ENCODE data around the gene P2RY14. TPM values are rescaled to one million over a fixed set of nuclear protein-coding genes. Genes with fewer than 3 reads are reported as not detected.

Gene P2RY14
- total and polyA plus RNA-seq, 7 experiments from 2014 or later, result 0.11 to 5.7 (median 0.27) TPM; not detected in 2

DNA sequence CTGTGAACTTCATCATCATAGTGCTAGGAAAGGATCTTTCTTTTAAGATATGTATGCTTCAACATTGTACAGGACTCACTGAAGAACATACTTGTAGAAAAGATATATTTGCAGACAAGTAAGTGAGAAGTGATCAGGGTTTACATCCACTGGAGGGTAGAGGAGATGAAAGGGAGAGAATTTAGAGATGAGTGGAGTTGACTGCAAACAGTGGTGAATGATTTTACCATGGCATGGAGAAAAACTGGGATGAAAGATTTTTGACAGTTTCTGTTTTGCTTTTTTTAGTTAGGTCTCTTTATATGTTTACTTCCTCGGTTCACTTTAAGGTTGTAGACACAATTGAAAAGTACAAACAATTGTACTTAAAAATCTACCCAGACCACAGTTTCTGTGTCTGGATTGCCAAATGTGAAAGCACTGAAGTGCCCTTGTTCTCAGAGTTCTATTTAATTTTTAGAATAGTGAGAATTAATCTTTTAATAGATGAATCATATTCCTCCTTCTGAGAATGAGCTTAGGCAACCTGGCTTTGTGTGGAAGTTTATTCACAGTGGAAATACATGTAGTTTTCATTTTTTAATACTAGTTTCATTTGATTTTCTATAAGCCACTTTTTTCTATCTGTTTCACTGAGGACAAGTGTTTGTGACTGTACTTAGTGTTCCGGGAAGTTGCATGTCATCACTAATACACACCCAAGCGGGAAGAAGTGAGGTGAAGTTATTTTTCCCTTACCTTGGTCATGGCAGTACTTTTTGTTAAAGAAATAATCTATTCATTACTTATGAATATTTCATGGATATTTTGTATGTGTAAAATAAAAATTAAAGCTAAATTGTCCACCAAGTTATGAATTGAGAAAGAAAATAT, 73.6 kb downstream of the P2RY14 start:
- Histone ChIP-seq H3K27ac (ENCODE audit: low read depth, low read length) (peak overlapping the region; percentile 70), H3K4me1 (ENCODE audit: control insufficient read depth in 2 of 2, insufficient read depth in 2 of 2, low read length in 2 of 2) (peaks cover 38 to 53% of the 10 kb centered on the region in 2 donors), H3K9me3 (ENCODE audit: control insufficient read depth in 2 of 3, low read length in 3 of 3) (no peaks in the 10 kb centered on the region), H3K36me3 (ENCODE audit: control insufficient read depth in 2 of 3, insufficient read depth in 3 of 3, low read length in 3 of 3) (no peaks in the 10 kb centered on the region), H3K27me3 (ENCODE audit: control insufficient read depth in 2 of 2, insufficient read depth in 2 of 2, low read length in 2 of 2) (no peaks in the 10 kb centered on the region), H3K4me3 (ENCODE audit: low read length) (peak overlapping the region; percentile 24)
- intact Hi-C loops (cut with micrococcal nuclease), result loop anchor here (5.0 to 10.0 kb wide), 7 partner anchors 602 to 1960 kb away; partner anchors contain the start of genes SELENOT (in 2 of the 2), EIF2A (in 1 of the 2), MBNL1 (in 1 of the 2) and RAP2B (in 1 of the 2)
- Mint-ChIP-seq H3K9me3 (peaks cover 0 to 2% (median 0%) of the 10 kb centered on the region in 11 donors), H3K4me1 (peaks cover 36 to 83% (median 72%) of the 10 kb centered on the region in 7 donors), H3K36me3 (peaks cover under 1 to 31% (median under 1%) of the 10 kb centered on the region in 5 donors), H3K27ac (peak overlapping the region; percentile 76 to 96 (median 93)), H3K4me3 (peak overlapping the region; percentile 22 to 89 (median 78)), H3K27me3 (no peaks in the 10 kb centered on the region)
- ChIA-PET POLR2A (interaction anchor here (1.2 kb wide), 1 partner anchor 33 kb away, joined by 8 read pairs; no protein-coding TSS in a partner anchor), CTCF (interaction anchor here (1.1 kb wide), 1 partner anchor 37 kb away, joined by 4 read pairs; no protein-coding TSS in a partner anchor)
- ATAC-seq, result no peak
- peak in 1 of 9 donors; percentile 29 for DNase-seq

- H3K36me3 Mint-ChIP-seq, result peaks cover 5 to 44% (median 17%) of the 10 kb centered on the region in 5 donors
- peaks cover 0 to 8% (median 0%) of the 10 kb centered on the region in 3 experiments for H3K36me3 ChIP-seq (ENCODE audit: control insufficient read depth in 2 of 3, insufficient read depth in 3 of 3, low read length in 3 of 3)
- peak within 1 kb of the TSS; percentile 75 for H3K27ac ChIP-seq (ENCODE audit: low read depth, low read length)
- H3K4me3 Mint-ChIP-seq, result peak within 1 kb of the TSS; percentile 72 to 94 (median 84)
- peaks cover 34 to 82% (median 71%) of the 10 kb centered on the region in 7 donors for H3K4me1 Mint-ChIP-seq
- POLR2A ChIA-PET, result interaction anchor here (0.7 to 8.7 kb wide), 9 partner anchors 8 to 1040 kb away, joined by 3 to 88 read pairs (median 5); partner anchors contain the start of genes P2RY14 and SIAH2
- CTCF ChIA-PET, result interaction anchor here (1.0 to 2.5 kb wide), 4 partner anchors 8 to 35 kb away, joined by 3 to 9 read pairs (median 8); no protein-coding TSS in a partner anchor
- peak within 1 kb of the TSS; percentile 76 to 98 (median 94) for H3K27ac Mint-ChIP-seq
- peak within 1 kb of the TSS; percentile 79 for H3K4me3 ChIP-seq (ENCODE audit: low read length)
- peak; percentile 95 for ATAC-seq
- peak in 8 of 9 donors; percentile 62 to 88 (median 82) for DNase-seq
- H3K27me3 ChIP-seq (ENCODE audit: control insufficient read depth in 2 of 2, insufficient read depth in 2 of 2, low read length in 2 of 2), result no peaks in the 10 kb centered on the region
- H3K9me3 Mint-ChIP-seq, result peaks cover 0 to 10% (median 0%) of the 10 kb centered on the region in 11 donors
- H3K27me3 Mint-ChIP-seq, result no peaks in the 10 kb centered on the region
- H3K9me3 ChIP-seq (ENCODE audit: control insufficient read depth in 2 of 3, low read length in 3 of 3), result no peaks in the 10 kb centered on the region
- intact Hi-C loops (cut with micrococcal nuclease), result loop anchor here (1.0 to 10.0 kb wide), 19 partner anchors 8 to 1962 kb away; partner anchors contain the start of genes EIF2A (in 2 of the 2), SELENOT (in 2 of the 2), SERP1 (in 2 of the 2) and TSC22D2 (in 2 of the 2)
- peaks cover 45 to 57% of the 10 kb centered on the region in 2 donors for H3K4me1 ChIP-seq (ENCODE audit: control insufficient read depth in 2 of 2, insufficient read depth in 2 of 2, low read length in 2 of 2)
These were observed 75.3 kb downstream of the P2RY14 start, which contains the start of gene GPR171 for GRCh38 chr3:151203051-151203420. Gene GPR171 (minus strand): TSS chr3:151203216. CDS start chr3:151199386, 3,830 bp downstream.

GRCh38 chr3:151201051-151201730, 77.2 kb downstream of the P2RY14 start:
- POLR2A ChIA-PET, result interaction anchor here (0.6 to 8.7 kb wide), 15 partner anchors 8 to 1109 kb away, joined by 3 to 88 read pairs (median 5); partner anchors contain the start of genes P2RY14, SIAH2 and TSC22D2
- Histone ChIP-seq H3K27me3 (ENCODE audit: control insufficient read depth in 2 of 2, insufficient read depth in 2 of 2, low read length in 2 of 2) (no peaks in the 10 kb centered on the region), H3K36me3 (ENCODE audit: control insufficient read depth in 2 of 3, insufficient read depth in 3 of 3, low read length in 3 of 3) (peaks cover 0 to 8% (median 0%) of the 10 kb centered on the region in 3 experiments), H3K9me3 (ENCODE audit: control insufficient read depth in 2 of 3, low read length in 3 of 3) (no peaks in the 10 kb centered on the region), H3K27ac (ENCODE audit: low read depth, low read length) (peak overlapping the region; percentile 75), H3K4me3 (ENCODE audit: low read length) (peak overlapping the region; percentile 79), H3K4me1 (ENCODE audit: control insufficient read depth in 2 of 2, insufficient read depth in 2 of 2, low read length in 2 of 2) (peaks cover 35 to 49% of the 10 kb centered on the region in 2 donors)
- Mint-ChIP-seq H3K4me3 (peak overlapping the region; percentile 71 to 94 (median 83)), H3K9me3 (peaks cover 0 to 16% (median 2%) of the 10 kb centered on the region in 11 donors), H3K4me1 (peaks cover 24 to 77% (median 64%) of the 10 kb centered on the region in 7 donors), H3K27me3 (no peaks in the 10 kb centered on the region), H3K27ac (peak overlapping the region; percentile 62 to 98 (median 93)), H3K36me3 (peaks cover 5 to 51% (median 24%) of the 10 kb centered on the region in 5 donors)
- CTCF ChIA-PET, result interaction anchor here (1.2 to 2.5 kb wide), 6 partner anchors 9 to 33 kb away, joined by 3 to 17 read pairs (median 6); no protein-coding TSS in a partner anchor
- no peak for ATAC-seq
- DNase-seq, result peak in 6 of 9 donors; percentile 13 to 50 (median 26)
- intact Hi-C loops (cut with micrococcal nuclease), result loop anchor here (1.0 to 10.0 kb wide), 11 partner anchors 8 to 1964 kb away; partner anchors contain the start of genes RAP2B (in 2 of the 2), SELENOT (in 2 of the 2), EIF2A (in 1 of the 2) and MBNL1 (in 1 of the 2)

- peaks cover 0 to 8% (median 0%) of the 10 kb centered on the region in 3 experiments for H3K36me3 ChIP-seq (ENCODE audit: control insufficient read depth in 2 of 3, insufficient read depth in 3 of 3, low read length in 3 of 3)
- no peaks in the 10 kb centered on the region for H3K27me3 ChIP-seq (ENCODE audit: control insufficient read depth in 2 of 2, insufficient read depth in 2 of 2, low read length in 2 of 2)
- peaks cover 28 to 43% of the 10 kb centered on the region in 2 donors for H3K4me1 ChIP-seq (ENCODE audit: control insufficient read depth in 2 of 2, insufficient read depth in 2 of 2, low read length in 2 of 2)
- ATAC-seq, result no peak
- peaks cover 21 to 75% (median 59%) of the 10 kb centered on the region in 7 donors for H3K4me1 Mint-ChIP-seq
- peak overlapping the region; percentile 62 to 98 (median 93) for H3K27ac Mint-ChIP-seq
- H3K4me3 ChIP-seq (ENCODE audit: low read length), result peak overlapping the region; percentile 79
- CTCF ChIA-PET, result interaction anchor here (1.2 to 2.5 kb wide), 7 partner anchors 9 to 33 kb away, joined by 3 to 17 read pairs (median 5); no protein-coding TSS in a partner anchor
- peak overlapping the region in 9 of 10 donors; percentile 71 to 88 (median 81) for H3K4me3 Mint-ChIP-seq
- no peaks in the 10 kb centered on the region for H3K9me3 ChIP-seq (ENCODE audit: control insufficient read depth in 2 of 3, low read length in 3 of 3)
- DNase-seq, result peak in 1 of 9 donors; percentile 11
- POLR2A ChIA-PET, result interaction anchor here (0.6 to 8.7 kb wide), 12 partner anchors 9 to 1110 kb away, joined by 3 to 88 read pairs (median 6); partner anchors contain the start of gene P2RY14
- H3K27me3 Mint-ChIP-seq, result no peaks in the 10 kb centered on the region
- peaks cover 5 to 57% (median 27%) of the 10 kb centered on the region in 5 donors for H3K36me3 Mint-ChIP-seq
- peak overlapping the region; percentile 75 for H3K27ac ChIP-seq (ENCODE audit: low read depth, low read length)
- H3K9me3 Mint-ChIP-seq, result peaks cover 0 to 17% (median 2%) of the 10 kb centered on the region in 11 donors
- intact Hi-C loops (cut with micrococcal nuclease), result loop anchor here (2.0 to 10.0 kb wide), 8 partner anchors 598 to 1964 kb away; partner anchors contain the start of genes RAP2B (in 2 of the 2), SELENOT (in 2 of the 2), EIF2A (in 1 of the 2) and MBNL1 (in 1 of the 2)
These were observed 77.8 kb downstream of the P2RY14 start for GRCh38 chr3:151200586-151200985.

DNA sequence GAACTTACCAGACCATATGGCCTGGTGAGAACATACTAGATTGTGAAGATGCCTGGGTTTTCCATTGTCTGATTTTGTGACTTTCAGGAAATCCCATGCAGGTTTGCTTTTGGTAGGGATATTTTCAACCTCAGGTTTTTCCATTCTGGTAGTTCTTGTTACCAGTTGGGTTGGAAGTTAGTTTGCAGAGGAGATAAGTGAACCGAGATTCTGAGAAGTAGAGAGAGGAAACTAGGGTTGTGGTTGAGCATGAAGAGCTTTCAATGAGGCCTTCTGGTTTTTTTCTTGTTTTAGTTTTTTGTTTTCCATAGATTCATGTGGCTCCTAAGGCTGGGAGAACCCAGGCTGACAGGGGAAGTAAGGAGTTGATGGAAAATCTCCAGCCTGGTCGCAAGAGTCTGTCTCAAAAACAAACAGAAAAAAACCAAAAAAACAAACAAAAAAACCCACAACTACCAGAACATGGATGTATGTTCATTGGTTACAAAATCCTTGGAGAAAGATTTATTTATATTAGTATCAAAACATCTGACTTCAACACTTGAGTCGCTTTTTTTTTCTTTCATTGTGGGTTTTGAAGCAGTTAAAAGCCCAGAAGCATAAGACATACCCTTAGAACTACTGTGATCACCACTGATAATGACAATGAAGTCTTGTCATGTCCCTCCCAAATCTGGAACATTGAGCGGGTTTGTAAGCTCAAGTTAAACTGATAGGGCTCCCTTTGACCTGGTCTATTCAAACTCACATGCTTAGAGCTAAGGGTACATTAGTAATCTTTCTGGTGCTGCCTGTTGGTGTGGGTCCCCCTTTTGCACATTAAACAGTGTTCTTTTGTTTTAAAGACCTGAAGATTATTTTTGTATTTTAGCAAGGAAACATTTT, 78.5 kb downstream of the P2RY14 start:
- intact Hi-C loops (cut with micrococcal nuclease), result loop anchor here (1.0 to 10.0 kb wide), 11 partner anchors 10 to 1965 kb away; partner anchors contain the start of genes RAP2B (in 2 of the 2), SELENOT (in 2 of the 2), EIF2A (in 1 of the 2) and MBNL1 (in 1 of the 2)
- POLR2A ChIA-PET, result interaction anchor here (0.6 to 8.7 kb wide), 9 partner anchors 8 to 1004 kb away, joined by 3 to 88 read pairs (median 8); no protein-coding TSS in a partner anchor
- peaks cover 0 to 8% (median 0%) of the 10 kb centered on the region in 3 experiments for H3K36me3 ChIP-seq (ENCODE audit: control insufficient read depth in 2 of 3, insufficient read depth in 3 of 3, low read length in 3 of 3)
- Mint-ChIP-seq H3K27ac (peak overlapping the region; percentile 62 to 98 (median 93)), H3K27me3 (no peaks in the 10 kb centered on the region), H3K9me3 (peaks cover 0 to 17% (median 2%) of the 10 kb centered on the region in 11 donors), H3K4me3 (peak overlapping the region; percentile 71 to 88 (median 82)), H3K36me3 (peaks cover 5 to 59% (median 27%) of the 10 kb centered on the region in 5 donors), H3K4me1 (peaks cover 15 to 67% (median 52%) of the 10 kb centered on the region in 7 donors)
- H3K27me3 ChIP-seq (ENCODE audit: control insufficient read depth in 2 of 2, insufficient read depth in 2 of 2, low read length in 2 of 2), result no peaks in the 10 kb centered on the region
- DNase-seq (peak in 2 of 9 donors; percentile 21 to 31), ATAC-seq (no peak)
- H3K4me1 ChIP-seq (ENCODE audit: control insufficient read depth in 2 of 2, insufficient read depth in 2 of 2, low read length in 2 of 2), result peaks cover 24 to 36% of the 10 kb centered on the region in 2 donors
- peak overlapping the region; percentile 75 for H3K27ac ChIP-seq (ENCODE audit: low read depth, low read length)
- H3K9me3 ChIP-seq (ENCODE audit: control insufficient read depth in 2 of 3, low read length in 3 of 3), result no peaks in the 10 kb centered on the region
- H3K4me3 ChIP-seq (ENCODE audit: low read length), result peak overlapping the region; percentile 38
- CTCF ChIA-PET, result interaction anchor here (1.2 to 2.2 kb wide), 5 partner anchors 8 to 32 kb away, joined by 3 to 17 read pairs (median 5); no protein-coding TSS in a partner anchor

Data from naive thymus-derived CD4-positive, alpha-beta T cell (primary cell).